Breast epithelium (tissue), 3 donors: Measurements from ENCODE around the gene GPR68.

Source experiments
- POLR2A ChIP-seq: fragments of 450-650 bp; IDR thresholded peaks from one replicate; pipeline ENCODE4 v1.6.1; 2016; ENCODE audit warnings: antibody characterized with exemption, mild to moderate bottlenecking, moderate library complexity
- TF ChIP-seq, protein P1 (sequence below), 3 donors: fragments of 450-650 bp; IDR thresholded peaks; one replicate each; pipeline ENCODE4 v1.5.1; 2016 to 2017; ENCODE audit warnings: antibody characterized with exemption in 3 of 3, mild to moderate bottlenecking in 3 of 3, moderate library complexity in 3 of 3

DNA sequence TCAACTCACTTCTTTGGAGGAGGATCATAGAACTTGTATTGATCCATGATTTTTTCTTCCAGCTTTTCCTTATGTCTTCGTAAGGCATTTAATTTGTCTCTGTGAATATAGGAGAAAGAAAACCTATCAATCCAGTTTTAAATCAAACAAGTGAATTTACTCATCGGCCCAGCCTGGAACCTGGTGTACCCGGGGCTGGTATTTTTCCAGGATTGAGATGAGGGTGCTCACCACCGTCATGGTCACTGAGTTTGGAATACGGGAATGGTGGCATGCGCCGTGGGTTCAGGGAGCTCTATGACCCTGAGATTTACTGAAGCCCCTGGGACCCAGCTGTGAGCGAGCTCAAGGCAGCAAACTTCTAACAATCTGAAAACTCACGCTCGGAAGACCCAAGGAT is 46.5 kb upstream of the GPR68 start:
- TF ChIP-seq, protein P1, sequence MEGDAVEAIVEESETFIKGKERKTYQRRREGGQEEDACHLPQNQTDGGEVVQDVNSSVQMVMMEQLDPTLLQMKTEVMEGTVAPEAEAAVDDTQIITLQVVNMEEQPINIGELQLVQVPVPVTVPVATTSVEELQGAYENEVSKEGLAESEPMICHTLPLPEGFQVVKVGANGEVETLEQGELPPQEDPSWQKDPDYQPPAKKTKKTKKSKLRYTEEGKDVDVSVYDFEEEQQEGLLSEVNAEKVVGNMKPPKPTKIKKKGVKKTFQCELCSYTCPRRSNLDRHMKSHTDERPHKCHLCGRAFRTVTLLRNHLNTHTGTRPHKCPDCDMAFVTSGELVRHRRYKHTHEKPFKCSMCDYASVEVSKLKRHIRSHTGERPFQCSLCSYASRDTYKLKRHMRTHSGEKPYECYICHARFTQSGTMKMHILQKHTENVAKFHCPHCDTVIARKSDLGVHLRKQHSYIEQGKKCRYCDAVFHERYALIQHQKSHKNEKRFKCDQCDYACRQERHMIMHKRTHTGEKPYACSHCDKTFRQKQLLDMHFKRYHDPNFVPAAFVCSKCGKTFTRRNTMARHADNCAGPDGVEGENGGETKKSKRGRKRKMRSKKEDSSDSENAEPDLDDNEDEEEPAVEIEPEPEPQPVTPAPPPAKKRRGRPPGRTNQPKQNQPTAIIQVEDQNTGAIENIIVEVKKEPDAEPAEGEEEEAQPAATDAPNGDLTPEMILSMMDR (IDR thresholded peaks at IDR 0.05) = no peak
- TF ChIP-seq POLR2A = no peak
